Measurements from ENCODE around the gene TEX13C. TPM values are rescaled to one million over a fixed set of nuclear protein-coding genes. Genes with fewer than 3 reads are reported as not detected.
"Not testable (repeated sequence)": the region's sequence is repeated elsewhere in the genome, so short reads cannot be mapped to it uniquely, and the experiment has no call there.

Gene TEX13C
- total RNA-seq, 4 donors from 2014 or later, result 0.21 TPM; not detected in 3

DNA sequence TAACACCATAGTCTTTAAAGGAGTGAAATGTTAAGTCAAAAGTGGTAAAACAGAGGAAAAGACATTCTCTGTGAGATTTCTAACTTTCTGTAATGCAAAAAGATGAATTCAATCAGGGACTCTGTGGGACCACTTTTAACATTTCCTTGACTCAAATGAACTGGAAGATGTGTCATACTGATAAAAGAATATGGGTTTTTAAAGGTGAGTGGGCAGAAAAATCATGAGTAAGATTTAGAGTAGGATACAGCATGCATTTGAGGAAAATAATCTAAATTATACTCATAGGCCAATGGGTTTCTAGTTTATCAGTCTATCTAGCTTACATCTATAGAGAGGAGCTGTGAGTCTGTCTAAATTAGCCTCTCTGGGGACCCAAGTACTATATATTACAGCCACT is 11.0 kb upstream of the TEX13C start:
- Histone ChIP-seq H3K27me3 (no peaks in the 10 kb centered on the region), H3K4me1 (no peaks in the 10 kb centered on the region), H3K27ac (no peak overlapping the region), H3K4me3 (no peak overlapping the region), H3K9me3 (no peaks in the 10 kb centered on the region), H3K36me3 (no peaks in the 10 kb centered on the region)
- no peak for DNase-seq (ENCODE audit: low spot score in 2 of 2)
- TF ChIP-seq CTCF (IDR thresholded peaks at IDR 0.05), result no peak
- TF ChIP-seq EP300 (IDR thresholded peaks at IDR 0.05), result no peak
- TF ChIP-seq POLR2A (IDR thresholded peaks at IDR 0.05), result no peak

DNA sequence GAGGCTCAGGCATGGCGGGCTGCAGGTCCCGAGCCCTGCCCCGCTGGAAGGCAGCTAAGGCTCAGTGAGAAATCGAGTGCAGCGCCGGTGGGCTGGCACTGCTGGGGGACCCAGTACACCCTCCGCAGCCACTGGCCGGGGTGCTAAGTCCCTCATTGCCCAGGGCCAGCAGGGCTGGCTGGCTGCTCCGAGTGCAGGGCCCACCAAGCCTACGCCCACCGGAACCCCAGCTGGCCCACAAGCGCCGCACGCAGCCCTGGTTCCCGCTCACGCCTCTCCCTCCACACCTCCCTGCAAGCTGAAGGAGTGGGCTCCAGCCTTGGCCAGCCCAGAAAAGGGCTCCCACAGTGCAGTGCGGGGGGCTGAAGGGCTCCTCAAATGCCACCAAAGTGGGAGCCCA is 505 bp upstream of the TEX13C start:
- not testable (repeated sequence) for H3K36me3 ChIP-seq; DNase-seq (ENCODE audit: low spot score in 2 of 2); H3K9me3 ChIP-seq; H3K4me1 ChIP-seq; H3K27ac ChIP-seq; H3K27me3 ChIP-seq; H3K4me3 ChIP-seq
- WGBS, 2 donors, result 95% methylated on average over 14 of the region's 17 CpGs; no CpG with 5 or more reads in 1 of the 2 donors

DNA sequence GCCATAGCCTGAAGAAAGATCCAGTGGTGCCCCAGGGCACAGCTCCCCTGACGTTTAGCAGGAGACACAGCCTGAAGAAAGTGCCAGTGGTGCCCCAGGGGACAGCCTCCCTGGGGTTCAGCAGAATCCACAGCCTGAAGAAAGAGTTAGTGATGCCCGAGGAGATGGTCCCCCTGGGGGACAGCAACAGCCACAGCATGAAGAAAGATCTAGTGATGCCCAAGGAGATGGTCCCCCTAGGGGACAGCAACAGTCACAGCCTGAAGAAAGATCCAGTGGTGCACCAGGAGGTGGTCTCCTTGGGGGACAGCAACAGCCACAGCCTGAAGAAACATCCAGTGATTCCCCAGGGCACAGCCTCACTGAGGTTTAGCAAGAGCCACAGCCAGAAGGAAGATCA is 2.8 kb downstream of the TEX13C start:
- WGBS, 2 donors, result 43% methylated on average over 2 of the region's 2 CpGs; no CpG with 5 or more reads in 1 of the 2 donors
- TF ChIP-seq CTCF (IDR thresholded peaks at IDR 0.05) (no peak), POLR2A (IDR thresholded peaks at IDR 0.05) (no peak), EP300 (IDR thresholded peaks at IDR 0.05) (no peak)

GRCh38 chrX:125326599-125326998 is 6.9 kb downstream of the TEX13C start:
- TF ChIP-seq EP300 (IDR thresholded peaks at IDR 0.05) (no peak), POLR2A (IDR thresholded peaks at IDR 0.05) (no peak), CTCF (IDR thresholded peaks at IDR 0.05) (no peak)
- DNase-seq (ENCODE audit: low spot score in 2 of 2), result no peak
- WGBS, 2 donors, result 71 to 83% methylated on average over 3 of the region's 3 CpGs
- Histone ChIP-seq H3K4me3 (no peak overlapping the region), H3K4me1 (no peaks in the 10 kb centered on the region), H3K9me3 (no peaks in the 10 kb centered on the region), H3K27ac (no peak overlapping the region), H3K27me3 (no peaks in the 10 kb centered on the region), H3K36me3 (no peaks in the 10 kb centered on the region)

More for the DNA sequence above, 2.8 kb downstream of the TEX13C start:
- no peaks in the 10 kb centered on the region for H3K36me3 ChIP-seq
- no peak for DNase-seq (ENCODE audit: low spot score in 2 of 2)
- H3K27me3 ChIP-seq, result no peaks in the 10 kb centered on the region
- H3K4me1 ChIP-seq, result no peaks in the 10 kb centered on the region
- H3K9me3 ChIP-seq, result no peaks in the 10 kb centered on the region
- no peak overlapping the region for H3K27ac ChIP-seq
- no peak overlapping the region for H3K4me3 ChIP-seq

GRCh38 chrX:125327891-125328290 is 8.2 kb downstream of the TEX13C start:
- 83 to 96% methylated on average over 4 to 12 of the region's 12 CpGs for WGBS, 2 donors
- no peak for DNase-seq (ENCODE audit: low spot score in 2 of 2)
- TF ChIP-seq EP300 (IDR thresholded peaks at IDR 0.05) (no peak), POLR2A (IDR thresholded peaks at IDR 0.05) (no peak), CTCF (IDR thresholded peaks at IDR 0.05) (no peak)
- Histone ChIP-seq H3K27me3 (no peaks in the 10 kb centered on the region), H3K4me1 (no peaks in the 10 kb centered on the region), H3K36me3 (no peaks in the 10 kb centered on the region), H3K4me3 (no peak overlapping the region), H3K27ac (no peak overlapping the region), H3K9me3 (no peaks in the 10 kb centered on the region)

DNA sequence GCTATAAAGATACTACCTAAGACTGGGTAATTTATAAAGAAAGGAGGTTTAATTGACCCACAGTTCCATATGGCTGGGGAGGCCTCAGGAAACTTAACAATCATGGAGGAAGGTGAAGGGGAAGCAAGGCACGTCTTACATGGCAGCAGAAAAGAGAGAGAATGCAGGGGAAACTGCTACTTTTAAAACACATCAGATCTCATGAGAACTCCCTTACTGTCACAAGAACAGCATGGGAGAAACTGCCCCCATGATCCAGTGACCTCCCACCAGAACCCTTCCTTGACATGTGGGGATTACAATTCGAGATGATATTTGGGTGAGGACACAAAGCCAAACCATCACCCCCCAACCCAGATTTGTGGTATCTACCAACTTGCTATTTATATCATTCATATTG is 13.9 kb downstream of the TEX13C start:
- Histone ChIP-seq H3K27me3 (no peaks in the 10 kb centered on the region), H3K27ac (no peak overlapping the region), H3K4me1 (no peaks in the 10 kb centered on the region), H3K9me3 (no peaks in the 10 kb centered on the region), H3K4me3 (no peak overlapping the region), H3K36me3 (no peaks in the 10 kb centered on the region)
- no peak for DNase-seq (ENCODE audit: low spot score in 2 of 2)
- no peak for TF ChIP-seq CTCF (IDR thresholded peaks at IDR 0.05)
- no peak for TF ChIP-seq EP300 (IDR thresholded peaks at IDR 0.05)
- no peak for TF ChIP-seq POLR2A (IDR thresholded peaks at IDR 0.05)
- 44 to 60% methylated on average over 2 of the region's 2 CpGs for WGBS, 2 donors
